Fibroblast of lung (primary cell): Measurements from ENCODE around the gene CHDH. TPM values are rescaled to one million over a fixed set of nuclear protein-coding genes. Genes with fewer than 3 reads are reported as not detected.

Experiments used
- DNase-seq, 2 donors: peaks; one replicate each; pipeline versions ENCODE4 v3.0.0 to v3.0.0-alpha.2; 2010; ENCODE audit warnings: low read depth in 2 of 2
- H2AFZ ChIP-seq: 2 replicates; pipeline ENCODE4 v1.5.1; 2012; ENCODE audit warnings: low read length, control low read depth, inconsistent platforms
- H3K27ac ChIP-seq: 2 replicates; pipeline ENCODE4 v1.5.1; 2011; ENCODE audit warnings: low read length, control low read depth; ENCODE audit not compliant: insufficient read depth
- H3K27me3 ChIP-seq: 2 replicates; pipeline ENCODE4 v1.5.1; 2011; ENCODE audit warnings: mild to moderate bottlenecking, low read length; ENCODE audit not compliant: control insufficient read depth, insufficient read depth
- H3K36me3 ChIP-seq: 2 replicates; pipeline ENCODE4 v1.5.1; 2011; ENCODE audit warnings: low read length; ENCODE audit not compliant: control insufficient read depth, insufficient read depth
- H3K4me1 ChIP-seq: 2 replicates; pipeline ENCODE4 v1.5.1; 2011; ENCODE audit warnings: low read length; ENCODE audit not compliant: control insufficient read depth, insufficient read depth; ENCODE audit errors: extremely low read depth
- H3K4me2 ChIP-seq: 2 replicates; pipeline ENCODE4 v1.5.1; 2011; ENCODE audit warnings: low read length, control low read depth; ENCODE audit not compliant: insufficient read depth; ENCODE audit errors: extremely low read depth
- H3K4me3 ChIP-seq, 4 experiments: fragments of 200-600 bp in 1 of 4; sonication (generic) in 1 of 4; replicated peaks in 1 of 4; 2 replicates each; pipeline ENCODE4 v1.5.1; 2011 to 2016; ENCODE audit warnings: low read length in 4 of 4, low read depth in 3 of 4, mild to moderate bottlenecking in 3 of 4, control low read depth in 2 of 4, inconsistent platforms in 1 of 4, mixed read lengths in 1 of 4; ENCODE audit not compliant: insufficient read depth in 1 of 4; ENCODE audit errors: control extremely low read depth in 1 of 4
- H3K79me2 ChIP-seq: 2 replicates; pipeline ENCODE4 v1.5.1; 2012; ENCODE audit warnings: mild to moderate bottlenecking, low read length, inconsistent platforms; ENCODE audit not compliant: control insufficient read depth, insufficient read depth
- H3K9ac ChIP-seq: 2 replicates; pipeline ENCODE4 v1.5.1; 2011; ENCODE audit warnings: mild to moderate bottlenecking, low read length, control low read depth; ENCODE audit not compliant: insufficient read depth
- H3K9me3 ChIP-seq: 2 replicates; pipeline ENCODE4 v1.5.1; 2012; ENCODE audit warnings: low read depth, low read length; ENCODE audit not compliant: control insufficient read depth, insufficient read depth
- H4K20me1 ChIP-seq: 2 replicates; pipeline ENCODE4 v1.5.1; 2011; ENCODE audit warnings: low read length; ENCODE audit not compliant: control insufficient read depth, insufficient read depth; ENCODE audit errors: extremely low read depth
- CTCF ChIP-seq, 2 donors: IDR thresholded peaks in 1 of 2; conservative IDR thresholded peaks in 1 of 2; 1 replicate in 1 of 2; 2 replicates in 1 of 2; pipeline ENCODE4 v1.5.1; 2011 to 2012; ENCODE audit warnings: low read length in 2 of 2, control low read depth in 1 of 2, inconsistent platforms in 1 of 2, low read depth in 1 of 2, mild to moderate bottlenecking in 1 of 2
- EZH2 ChIP-seq: IDR thresholded peaks from 2 replicates; pipeline ENCODE4 v1.5.1; 2012; ENCODE audit warnings: low read length, control low read depth, mild to moderate bottlenecking; ENCODE audit errors: missing control alignments
- polyA plus RNA-seq, 2 donors: library from polyadenylated mRNA; depleted of rRNA in 1 of 2; stranded (reverse) in 1 of 2; unstranded in 1 of 2; fragments of >200 nt; gene quantifications; 2 replicates each; pipeline ENCODE4 v1.2.1, GENCODE V29; 2011 to 2012; ENCODE audit warnings: missing spikeins in 1 of 2
- total RNA-seq: library from RNA; depleted of rRNA; stranded (reverse); fragments of >200 nt; gene quantifications from 2 replicates; pipeline ENCODE4 v1.2.1, GENCODE V29; 2014

Gene CHDH
- total and polyA plus RNA-seq, 2 donors (not counting 1 experiment from before 2014, with no cell fraction given), result 0.23 to 0.83 TPM

- no peaks in the 10 kb centered on the region for H3K79me2 ChIP-seq
- H3K9ac ChIP-seq, result no peak overlapping the region
- H3K27me3 ChIP-seq, result peaks cover 3% of the 10 kb centered on the region
- TF ChIP-seq EZH2 (no peak), CTCF (conservative IDR thresholded peaks at IDR 0.05 in 1 of 2, IDR thresholded peaks at IDR 0.05 in 1 of 2; ENCODE audit: low read depth in 1 of 2, low read length in 2 of 2) (no peak)
- H3K4me1 ChIP-seq, result no peaks in the 10 kb centered on the region
- DNase-seq, result no peak
- H3K36me3 ChIP-seq, result no peaks in the 10 kb centered on the region
- H4K20me1 ChIP-seq, result no peaks in the 10 kb centered on the region
- no peak overlapping the region for H3K4me3 ChIP-seq
- no peaks in the 10 kb centered on the region for H3K9me3 ChIP-seq
- H3K4me2 ChIP-seq, result no peak overlapping the region
- no peak overlapping the region for H3K27ac ChIP-seq
- no peak overlapping the region for H2AFZ ChIP-seq
These were observed 82.9 kb downstream of the CHDH start for GRCh38 chr3:53763353-53763752.

Other genes with a start within 250 kb of the CHDH start
- gene IL17RB, start 149 bp upstream of the CHDH start, total RNA-seq, result 0.26 and 0.33 TPM in 2 replicates
- 0.12 and 0.32 TPM in 2 replicates for gene IL17RB, start 149 bp upstream of the CHDH start, polyA plus RNA-seq
- gene ACTR8, start 35.7 kb upstream of the CHDH start, total RNA-seq, result 38.3 and 38.8 TPM in 2 replicates
- 28.7 and 35.0 TPM in 2 replicates for gene ACTR8, start 35.7 kb upstream of the CHDH start, polyA plus RNA-seq
- 21.3 and 26.9 TPM in 2 replicates for gene SELENOK, start 45.4 kb upstream of the CHDH start, total RNA-seq
- gene SELENOK, start 45.4 kb upstream of the CHDH start, polyA plus RNA-seq, result 39.3 and 40.1 TPM in 2 replicates